ENCODE results near the gene CUL4A.

CUL4A gene

DNA sequence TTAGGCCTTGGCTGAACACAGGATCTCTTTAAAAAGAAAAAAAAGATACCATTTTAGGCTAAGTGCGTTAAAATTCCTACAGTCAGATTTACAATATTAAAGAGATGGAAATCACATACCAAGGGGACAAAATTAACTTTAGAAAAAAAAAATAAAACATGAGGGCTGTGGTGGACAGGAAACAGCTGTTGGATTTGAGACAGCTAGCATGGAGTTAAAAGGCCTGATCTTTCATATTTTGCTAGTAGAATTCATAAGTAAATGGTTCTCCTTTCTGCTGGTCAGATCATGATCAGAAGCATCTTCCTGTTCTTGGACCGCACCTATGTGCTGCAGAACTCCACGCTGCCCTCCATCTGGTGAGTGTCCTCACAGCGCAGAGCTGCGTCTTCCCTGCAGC, 19.7 kb downstream of the CUL4A start:
- Histone ChIP-seq H3K4me2 (ENCODE audit: low read length) (no peak overlapping the region), H3K79me2 (ENCODE audit: low read length) (peaks cover 30% of the 10 kb centered on the region), H3K36me3 (replicated peaks; ENCODE audit: low read depth, low read length) (peaks cover 66% of the 10 kb centered on the region), H3K27me3 (ENCODE audit: low read depth, low read length) (no peaks in the 10 kb centered on the region), H3K27ac (ENCODE audit: low read length) (no peak overlapping the region), H3K9ac (ENCODE audit: low read length) (no peak overlapping the region), H4K20me1 (ENCODE audit: insufficient read depth, low read length) (no peaks in the 10 kb centered on the region), H3K4me1 (ENCODE audit: low read length) (no peaks in the 10 kb centered on the region), H3K4me3 (ENCODE audit: low read length) (no peak overlapping the region), H3K9me3 (ENCODE audit: insufficient read depth, low read length) (no peaks in the 10 kb centered on the region), H2AFZ (ENCODE audit: low read depth, low read length) (no peak overlapping the region)
- TF ChIP-seq, protein P1, sequence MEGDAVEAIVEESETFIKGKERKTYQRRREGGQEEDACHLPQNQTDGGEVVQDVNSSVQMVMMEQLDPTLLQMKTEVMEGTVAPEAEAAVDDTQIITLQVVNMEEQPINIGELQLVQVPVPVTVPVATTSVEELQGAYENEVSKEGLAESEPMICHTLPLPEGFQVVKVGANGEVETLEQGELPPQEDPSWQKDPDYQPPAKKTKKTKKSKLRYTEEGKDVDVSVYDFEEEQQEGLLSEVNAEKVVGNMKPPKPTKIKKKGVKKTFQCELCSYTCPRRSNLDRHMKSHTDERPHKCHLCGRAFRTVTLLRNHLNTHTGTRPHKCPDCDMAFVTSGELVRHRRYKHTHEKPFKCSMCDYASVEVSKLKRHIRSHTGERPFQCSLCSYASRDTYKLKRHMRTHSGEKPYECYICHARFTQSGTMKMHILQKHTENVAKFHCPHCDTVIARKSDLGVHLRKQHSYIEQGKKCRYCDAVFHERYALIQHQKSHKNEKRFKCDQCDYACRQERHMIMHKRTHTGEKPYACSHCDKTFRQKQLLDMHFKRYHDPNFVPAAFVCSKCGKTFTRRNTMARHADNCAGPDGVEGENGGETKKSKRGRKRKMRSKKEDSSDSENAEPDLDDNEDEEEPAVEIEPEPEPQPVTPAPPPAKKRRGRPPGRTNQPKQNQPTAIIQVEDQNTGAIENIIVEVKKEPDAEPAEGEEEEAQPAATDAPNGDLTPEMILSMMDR (IDR thresholded peaks at IDR 0.05; ENCODE audit: low read depth, low read length), result no peak
- TF ChIP-seq EZH2phosphoT487 (IDR thresholded peaks at IDR 0.05; ENCODE audit: low read depth), result no peak

DNA sequence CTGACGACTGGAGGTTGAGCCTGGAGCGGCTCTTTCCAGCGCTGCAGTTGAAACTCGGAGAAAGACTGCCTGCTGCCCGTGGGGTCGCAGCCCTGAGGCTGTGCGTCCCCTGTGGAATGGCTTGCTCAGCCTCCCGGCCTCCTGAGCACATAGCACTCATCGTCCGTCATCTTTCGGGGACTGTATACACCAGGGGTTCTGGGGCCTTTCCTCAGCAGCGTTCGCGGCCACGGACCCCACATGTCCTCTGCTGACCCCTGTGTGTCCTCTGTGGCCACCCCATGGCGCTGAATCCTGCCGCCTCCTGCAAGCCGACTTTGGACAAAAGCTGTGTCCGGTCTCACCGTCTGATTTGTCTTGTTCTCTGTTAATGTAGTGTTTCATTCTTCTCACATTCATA, 20.4 kb downstream of the CUL4A start:
- Histone ChIP-seq H3K9me3 (ENCODE audit: insufficient read depth, low read length) (no peaks in the 10 kb centered on the region), H3K4me2 (ENCODE audit: low read length) (no peak overlapping the region), H3K27me3 (ENCODE audit: low read depth, low read length) (no peaks in the 10 kb centered on the region), H3K79me2 (ENCODE audit: low read length) (peaks cover 24% of the 10 kb centered on the region), H3K4me1 (ENCODE audit: low read length) (no peaks in the 10 kb centered on the region), H4K20me1 (ENCODE audit: insufficient read depth, low read length) (no peaks in the 10 kb centered on the region), H3K27ac (ENCODE audit: low read length) (no peak overlapping the region), H2AFZ (ENCODE audit: low read depth, low read length) (no peak overlapping the region), H3K36me3 (replicated peaks; ENCODE audit: low read depth, low read length) (peaks cover 65% of the 10 kb centered on the region), H3K4me3 (ENCODE audit: low read length) (no peak overlapping the region), H3K9ac (ENCODE audit: low read length) (no peak overlapping the region)
- TF ChIP-seq EZH2phosphoT487 (IDR thresholded peaks at IDR 0.05; ENCODE audit: low read depth), result no peak

DNA sequence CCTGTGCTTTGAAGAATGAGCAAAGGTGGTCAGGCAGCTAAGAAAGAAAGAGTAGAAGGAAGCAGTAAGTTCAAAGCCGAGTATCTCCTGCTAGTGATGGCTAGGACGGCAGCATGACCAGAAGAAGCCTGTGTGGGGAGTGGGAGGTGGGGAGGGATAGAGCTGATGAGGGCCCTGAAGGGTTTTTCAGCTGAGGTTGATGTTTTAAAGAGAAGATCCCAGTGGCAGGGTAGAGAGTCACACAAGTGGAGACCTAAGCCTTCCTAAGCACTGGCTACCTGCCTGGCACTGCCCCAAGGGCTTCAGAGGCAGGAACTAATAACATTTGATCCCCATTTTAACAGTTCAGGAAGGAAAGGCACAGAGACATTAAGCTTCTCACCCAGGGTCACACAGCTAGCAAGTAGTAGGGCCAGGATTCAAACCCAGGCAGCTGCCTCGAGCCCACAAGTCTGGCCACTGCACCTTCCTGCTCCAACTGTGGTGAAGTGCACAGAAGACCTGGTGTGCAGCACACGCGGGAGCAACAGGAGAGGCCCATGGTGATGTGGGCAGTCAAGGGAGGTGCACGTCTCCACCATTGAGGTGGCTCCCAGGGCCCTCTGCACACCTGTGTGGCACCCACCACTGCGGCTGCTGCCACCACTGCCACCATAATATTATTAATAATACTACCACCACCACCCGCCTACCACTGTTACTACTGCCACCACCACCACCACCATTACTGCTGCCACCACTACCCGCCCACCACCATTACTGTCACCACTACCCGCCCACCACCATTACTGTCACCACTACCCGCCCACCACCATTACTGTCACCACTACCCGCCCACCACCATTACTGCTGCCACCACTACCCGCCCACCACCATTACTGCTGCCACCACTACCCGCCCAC, 22.1 kb downstream of the CUL4A start:
- Histone ChIP-seq H3K27me3 (ENCODE audit: low read depth, low read length) (no peaks in the 10 kb centered on the region), H3K4me2 (ENCODE audit: low read length) (no peak overlapping the region), H3K79me2 (ENCODE audit: low read length) (peaks cover 8% of the 10 kb centered on the region; the same call in 1 of the 2 replicates), H3K27ac (ENCODE audit: low read length) (no peak overlapping the region), H3K9ac (ENCODE audit: low read length) (no peak overlapping the region), H2AFZ (ENCODE audit: low read depth, low read length) (no peak overlapping the region), H4K20me1 (ENCODE audit: insufficient read depth, low read length) (no peaks in the 10 kb centered on the region), H3K4me1 (ENCODE audit: low read length) (no peaks in the 10 kb centered on the region), H3K9me3 (ENCODE audit: insufficient read depth, low read length) (no peaks in the 10 kb centered on the region), H3K4me3 (ENCODE audit: low read length) (no peak overlapping the region), H3K36me3 (replicated peaks; ENCODE audit: low read depth, low read length) (peaks cover 52% of the 10 kb centered on the region)
- TF ChIP-seq, protein P1 (IDR thresholded peaks at IDR 0.05; ENCODE audit: low read depth, low read length), result no peak
- no peak for TF ChIP-seq EZH2phosphoT487 (IDR thresholded peaks at IDR 0.05; ENCODE audit: low read depth)

DNA sequence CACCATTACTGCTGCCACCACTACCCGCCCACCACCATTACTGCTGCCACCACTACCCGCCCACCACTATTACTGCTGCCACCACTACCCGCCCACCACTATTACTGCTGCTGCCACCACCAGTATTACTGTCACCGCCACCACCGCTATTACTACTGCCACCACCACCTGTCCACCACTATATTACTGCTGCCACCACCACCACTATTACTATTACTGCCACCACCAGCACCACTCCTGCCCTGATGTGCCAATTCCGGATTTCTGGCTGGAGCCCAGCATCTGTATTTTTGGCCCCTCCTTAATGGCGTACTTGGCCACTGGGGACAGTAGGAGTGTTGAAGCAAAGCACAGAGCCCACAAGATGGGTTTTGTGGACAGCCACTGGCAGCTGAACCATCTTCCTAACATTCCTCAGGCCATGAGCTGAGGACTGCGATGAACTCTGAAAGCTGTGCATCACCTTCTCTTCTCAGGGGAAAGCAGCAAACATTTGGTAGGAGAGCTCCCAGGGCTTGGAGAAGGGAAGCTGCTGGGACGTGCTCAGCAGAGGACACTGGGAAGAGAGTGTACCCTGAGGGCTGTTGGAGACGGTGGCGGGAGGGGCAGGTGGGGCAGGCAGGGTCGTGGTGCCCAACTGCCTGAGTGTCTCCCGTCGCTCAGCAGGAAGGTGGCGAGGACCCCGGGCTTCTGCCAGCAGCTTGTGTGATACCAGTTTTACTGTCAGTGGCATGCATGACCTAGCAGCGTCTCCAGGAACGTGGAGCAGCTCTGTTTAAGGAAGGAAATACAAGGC, 23.0 kb downstream of the CUL4A start:
- H3K4me1 ChIP-seq (ENCODE audit: low read length), result no peaks in the 10 kb centered on the region
- H3K4me2 ChIP-seq (ENCODE audit: low read length), result no peak overlapping the region
- no peaks in the 10 kb centered on the region for H4K20me1 ChIP-seq (ENCODE audit: insufficient read depth, low read length)
- no peaks in the 10 kb centered on the region for H3K27me3 ChIP-seq (ENCODE audit: low read depth, low read length)
- H3K36me3 ChIP-seq (replicated peaks; ENCODE audit: low read depth, low read length), result peaks cover 46% of the 10 kb centered on the region
- no peak overlapping the region for H3K9ac ChIP-seq (ENCODE audit: low read length)
- no peaks in the 10 kb centered on the region; the same call in 1 of the 2 replicates for H3K79me2 ChIP-seq (ENCODE audit: low read length)
- no peak overlapping the region for H3K4me3 ChIP-seq (ENCODE audit: low read length)
- TF ChIP-seq EZH2phosphoT487 (IDR thresholded peaks at IDR 0.05; ENCODE audit: low read depth), result no peak
- TF ChIP-seq, protein P1 (IDR thresholded peaks at IDR 0.05; ENCODE audit: low read depth, low read length), result no peak
- H2AFZ ChIP-seq (ENCODE audit: low read depth, low read length), result no peak overlapping the region
- no peaks in the 10 kb centered on the region for H3K9me3 ChIP-seq (ENCODE audit: insufficient read depth, low read length)
- H3K27ac ChIP-seq (ENCODE audit: low read length), result no peak overlapping the region

Data from OCI-LY3 (cell line).